ENCODE measurements around the gene SAPCD1.
"Not testable (repeated sequence)": the region's sequence is repeated elsewhere in the genome, so short reads cannot be mapped to it uniquely, and the experiment has no call there.

The SAPCD1 gene

DNA sequence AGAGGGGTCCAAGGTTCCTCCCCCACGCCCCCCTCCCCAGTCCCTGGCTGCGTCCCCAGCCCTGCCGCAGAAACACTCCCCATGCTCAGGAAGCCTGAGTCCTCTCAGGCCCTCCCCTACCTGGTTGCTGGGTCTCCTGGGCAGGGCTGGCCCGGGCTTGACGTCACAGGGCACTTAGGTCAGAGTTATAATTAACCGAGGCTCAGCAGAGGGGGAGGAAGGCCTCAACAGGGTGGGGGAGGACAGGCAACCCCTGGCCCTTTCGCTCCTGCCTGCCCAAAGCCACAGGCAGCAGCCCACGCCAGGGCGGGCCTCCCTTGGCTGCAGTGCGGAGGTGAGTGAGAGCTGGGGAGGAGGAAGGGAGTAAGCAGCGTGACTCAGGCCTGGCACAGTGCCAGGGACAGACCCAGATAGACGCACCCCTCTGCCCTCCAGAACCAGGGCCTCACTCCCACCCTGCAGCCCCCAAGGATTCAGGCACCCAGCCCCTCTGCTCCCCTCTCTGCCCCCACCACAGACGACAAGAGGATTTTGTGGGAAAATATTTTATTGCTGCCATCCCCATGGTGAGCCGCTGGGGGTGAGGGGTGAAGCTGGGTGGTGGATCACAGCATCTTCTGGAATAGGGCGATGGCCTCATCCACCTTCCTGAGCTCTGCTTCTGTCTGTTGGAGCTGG lies 14.7 kb downstream of the SAPCD1 start, which contains the start of gene VWA7:
Gene VWA7 (minus strand): TSS at position 340 of the 678 bp plus-strand sequence. CDS start 549 bp downstream, outside the sequence.
- DNase-seq (ENCODE audit: low read depth in 2 of 3, low spot score in 2 of 3): peak; percentile 64 to 77 (median 66)

DNA sequence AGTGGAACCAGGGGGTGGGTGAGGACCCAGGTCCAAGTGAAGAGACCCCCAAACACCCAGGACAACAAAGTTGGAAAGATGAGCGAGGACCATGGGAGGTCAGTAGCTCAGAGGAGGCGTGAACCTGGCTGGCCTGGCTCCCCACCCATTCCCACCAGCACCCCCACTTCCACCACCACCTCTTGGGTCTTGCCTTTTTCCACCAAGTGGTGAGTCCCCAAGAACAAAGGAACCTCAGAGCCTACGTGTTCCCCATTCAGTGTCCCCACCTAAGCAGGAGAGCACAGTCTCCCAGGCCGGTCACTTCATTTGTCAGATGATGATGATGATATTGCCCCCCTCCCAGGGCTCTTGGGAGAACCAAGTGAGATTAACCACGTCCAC lies 15.2 kb downstream of the SAPCD1 start:
- no peak for DNase-seq (ENCODE audit: low read depth in 2 of 3, low spot score in 2 of 3)

DNA sequence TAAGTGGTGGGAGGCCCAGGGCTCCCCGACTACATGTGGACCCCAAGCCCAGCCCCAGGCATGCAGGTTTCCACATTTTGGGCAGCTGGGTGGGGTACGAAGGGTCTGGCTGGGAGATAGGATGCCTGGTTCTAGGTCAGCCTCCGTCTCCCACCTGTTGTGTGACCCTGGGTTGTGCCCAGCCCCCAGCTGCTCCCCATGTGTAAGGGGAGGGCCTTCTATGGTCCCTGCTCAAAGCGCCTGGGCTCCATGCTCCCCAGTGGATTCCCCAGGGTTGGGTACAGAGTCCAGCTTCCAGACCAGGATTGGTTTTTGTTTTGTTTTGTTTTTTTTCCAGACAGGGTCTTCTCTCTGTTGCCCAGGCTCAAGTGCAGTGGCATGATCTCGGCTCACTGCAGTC lies 15.7 kb downstream of the SAPCD1 start:
- no peak for DNase-seq (ENCODE audit: low read depth in 2 of 3, low spot score in 2 of 3)

DNA sequence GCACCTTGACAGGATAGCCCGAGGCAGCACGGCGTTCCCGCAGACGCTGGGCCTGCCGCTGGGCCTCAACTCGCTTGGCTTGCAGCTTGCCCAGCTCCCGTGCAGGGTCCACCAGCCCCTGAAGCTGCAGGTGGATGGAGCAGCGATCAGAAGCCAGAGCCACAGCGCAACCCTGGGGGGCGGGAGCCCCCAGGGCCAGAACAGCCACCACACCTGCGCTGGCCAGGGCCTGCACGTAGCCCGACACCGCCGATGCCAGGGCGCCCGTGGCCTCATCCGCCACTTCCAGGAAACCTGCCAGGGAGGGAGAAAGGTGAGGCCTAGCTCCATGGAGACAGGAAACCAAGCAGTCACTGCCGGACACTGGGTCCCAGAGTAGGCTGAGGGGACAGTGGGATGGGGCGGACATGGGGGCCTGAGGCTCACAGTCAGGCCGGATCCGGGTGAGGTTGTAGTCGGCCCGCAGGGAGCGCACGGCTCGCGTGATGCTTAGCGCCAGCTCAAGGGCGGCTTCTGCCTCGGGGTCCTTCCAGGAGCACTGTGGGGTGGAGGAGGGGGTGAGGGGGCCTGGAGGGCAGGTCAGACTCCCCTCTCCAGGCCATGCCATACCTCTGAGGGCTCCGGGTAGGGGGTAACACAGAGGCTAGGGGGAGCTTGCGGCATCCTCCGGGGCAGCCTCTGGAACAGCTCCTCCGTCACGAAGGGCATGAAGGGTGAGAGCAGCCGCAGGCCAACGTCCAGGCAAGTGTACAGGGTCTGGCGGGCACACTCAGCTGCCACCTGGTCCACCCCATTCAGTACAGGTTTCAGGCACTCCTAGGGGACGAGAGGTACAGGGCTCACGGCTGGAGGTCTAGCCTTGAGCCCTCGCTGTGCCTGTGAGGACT lies 16.8 kb downstream of the SAPCD1 start:
- DNase-seq (ENCODE audit: low read depth in 2 of 3, low spot score in 2 of 3): no peak

DNA sequence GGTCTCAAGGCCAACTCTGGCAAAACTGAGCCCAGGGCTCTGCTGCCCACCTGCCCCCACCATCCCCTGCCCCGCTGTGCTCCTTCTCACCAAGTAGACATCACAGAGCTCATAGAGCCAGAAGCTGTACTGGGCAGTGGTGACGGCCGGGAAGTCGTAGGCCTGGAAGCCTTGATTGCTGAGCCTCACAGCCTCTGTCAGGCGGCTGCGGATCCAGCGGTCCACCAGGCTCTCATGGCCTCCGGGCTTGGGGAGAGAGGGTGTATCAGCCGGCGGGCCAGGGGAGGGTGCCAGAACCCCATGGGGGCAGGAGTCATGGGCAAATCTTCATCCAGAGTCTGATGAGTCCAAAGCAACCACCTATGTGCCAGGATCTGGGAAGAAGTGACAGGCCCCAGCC lies 17.5 kb downstream of the SAPCD1 start:
- no peak for DNase-seq (ENCODE audit: low read depth in 2 of 3, low spot score in 2 of 3)

DNA sequence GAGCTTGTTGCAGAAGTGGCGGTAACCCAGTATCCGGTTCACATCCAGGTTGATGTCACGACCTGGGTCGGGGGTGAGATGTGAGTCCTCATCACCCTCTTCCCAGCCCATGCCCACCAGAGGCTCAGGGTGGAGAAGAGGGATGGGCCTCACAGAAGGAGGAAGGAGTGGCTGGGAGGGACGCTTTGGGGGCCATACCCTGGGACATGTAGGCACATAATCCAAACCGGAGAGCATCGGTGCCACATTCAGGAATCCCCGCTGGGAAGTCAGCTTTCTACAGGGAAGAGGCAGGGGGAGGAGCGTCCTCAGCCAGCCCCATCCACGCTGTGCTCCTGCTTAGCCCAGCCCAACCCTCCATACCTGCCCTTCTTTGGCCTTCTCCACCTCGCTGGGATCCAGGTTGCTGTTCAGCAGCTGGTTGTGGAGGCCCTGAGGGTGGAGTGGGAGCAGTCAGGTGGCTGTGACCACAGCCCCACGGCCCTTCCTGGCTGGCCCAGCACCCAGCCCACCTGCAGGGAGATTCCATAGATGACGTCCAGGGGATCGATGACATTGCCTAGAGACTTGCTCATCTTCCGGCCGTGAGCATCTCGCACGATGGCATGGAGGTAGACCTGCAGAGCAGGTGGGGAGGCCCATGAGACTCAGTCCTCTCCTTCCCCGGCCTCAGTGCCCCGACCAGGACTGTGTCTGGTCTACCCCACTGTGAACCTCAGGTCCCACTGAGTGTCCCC lies 18.2 kb downstream of the SAPCD1 start:
- no peak for DNase-seq (ENCODE audit: low read depth in 2 of 3, low spot score in 2 of 3)

DNA sequence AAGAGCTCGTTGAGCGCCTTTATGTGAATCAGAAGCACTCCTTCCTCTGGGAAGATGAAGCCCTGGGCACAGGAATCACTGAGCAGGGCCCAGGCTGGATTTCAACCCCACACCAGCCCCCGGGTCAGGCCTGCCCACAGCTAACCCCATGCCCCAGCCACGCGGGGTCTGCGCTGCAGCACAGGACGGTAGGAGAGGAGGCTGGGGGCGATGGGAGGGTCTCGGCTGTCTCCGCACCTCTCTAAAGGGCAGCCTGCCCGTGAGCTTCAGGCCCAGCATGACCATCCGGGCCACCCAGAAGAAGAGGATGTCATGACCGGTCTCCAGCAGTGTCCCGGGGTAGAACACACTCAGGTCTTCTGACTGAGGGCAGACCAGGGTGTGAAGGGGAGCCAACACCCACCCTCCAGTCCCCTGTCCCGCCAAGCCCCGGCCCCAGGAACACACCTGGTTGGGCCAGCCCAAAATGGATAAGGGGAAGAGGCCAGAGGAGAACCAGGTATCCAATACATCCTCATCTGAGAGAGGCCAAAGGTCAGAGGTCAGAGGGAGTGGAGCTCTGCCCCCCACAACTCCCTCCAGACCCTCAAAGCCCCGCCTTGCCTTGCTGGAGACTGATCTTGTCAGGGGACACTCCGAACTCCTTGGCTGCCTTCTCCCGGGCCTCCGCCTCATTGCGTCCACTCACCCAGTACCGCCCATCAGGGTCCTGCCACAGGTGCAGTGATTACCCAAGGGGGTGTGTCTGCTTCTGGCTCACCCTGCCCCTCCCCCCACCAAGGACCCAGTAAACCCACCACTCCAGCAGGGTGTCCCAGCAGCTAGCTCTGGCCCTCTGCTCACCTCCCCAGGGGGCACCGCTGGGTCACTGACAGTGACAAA lies 19.0 kb downstream of the SAPCD1 start:
- DNase-seq (ENCODE audit: low read depth in 2 of 3, low spot score in 2 of 3): no peak

DNA sequence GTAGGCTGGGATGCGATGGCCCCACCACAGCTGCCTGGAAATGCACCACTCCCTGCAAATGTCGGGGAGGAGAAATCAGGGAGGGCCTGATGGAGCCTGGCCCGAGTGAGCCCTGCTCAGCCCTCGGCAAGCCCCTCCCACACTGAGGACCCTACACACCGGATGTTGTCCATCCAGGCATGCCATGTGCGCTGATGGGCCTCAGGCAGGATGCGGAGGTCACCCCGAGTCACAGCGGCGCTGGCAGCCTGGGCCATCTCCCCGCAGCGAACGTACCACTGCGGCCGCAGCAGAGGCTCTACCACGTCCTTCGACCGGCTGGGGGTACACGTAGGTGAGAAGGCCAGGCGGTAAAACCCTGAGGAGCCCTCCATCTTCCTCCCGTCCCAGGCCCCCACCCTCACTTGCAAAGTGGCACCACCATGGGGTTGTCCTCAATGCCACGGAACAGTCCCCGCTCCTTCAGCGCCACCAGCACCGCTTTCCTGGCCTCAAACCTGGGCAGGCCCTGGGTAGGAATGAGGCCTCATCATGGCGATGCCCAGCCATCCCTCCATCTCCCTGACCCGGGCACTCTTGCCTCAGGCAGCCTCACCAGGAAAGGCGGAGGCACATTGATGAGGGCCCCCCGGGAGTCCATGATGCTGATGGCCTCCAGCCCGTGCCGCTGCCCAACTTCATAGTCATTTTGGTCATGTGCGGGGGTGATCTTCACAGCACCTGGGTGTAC lies 19.8 kb downstream of the SAPCD1 start:
- DNase-seq (ENCODE audit: low read depth in 2 of 3, low spot score in 2 of 3): no peak

DNA sequence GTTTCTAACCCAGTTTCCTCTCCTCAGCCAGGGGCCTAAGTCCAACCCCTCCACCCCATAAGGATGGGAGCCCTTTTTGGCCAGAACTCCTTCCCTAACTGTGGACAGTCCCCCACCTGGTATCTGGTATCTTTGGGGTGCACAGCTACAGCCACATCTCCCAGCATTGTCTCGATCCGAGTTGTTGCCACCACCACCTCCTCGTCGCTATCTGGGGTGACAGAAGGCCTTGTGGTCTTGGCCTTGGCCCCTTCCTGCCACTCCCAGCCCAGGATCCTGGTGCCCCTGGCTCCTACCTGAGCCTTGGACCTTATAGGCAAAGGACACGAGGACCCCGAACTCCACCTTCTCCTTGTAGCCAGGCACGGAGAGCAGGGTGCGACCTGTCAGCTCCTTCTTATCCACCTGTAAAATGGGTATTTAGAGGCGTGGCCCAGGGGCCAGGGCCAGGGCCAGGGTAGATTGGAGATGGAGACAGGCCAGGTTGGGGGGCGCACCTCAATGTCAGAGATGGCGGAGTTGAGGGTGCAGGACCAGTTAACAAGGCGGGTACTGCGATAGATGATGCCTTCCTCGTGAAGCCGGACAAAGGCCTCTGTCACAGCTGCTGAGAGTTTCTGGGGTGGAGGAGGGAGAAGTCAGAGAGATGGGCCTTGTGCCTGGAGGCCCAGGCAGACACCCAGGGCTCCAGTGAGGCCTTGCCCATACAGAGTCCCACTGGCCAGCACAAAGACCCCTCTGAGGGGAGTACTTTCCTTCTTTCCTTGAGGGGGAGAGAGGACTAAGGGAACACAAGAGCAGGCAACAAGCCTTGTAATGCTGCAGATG lies 21.9 kb downstream of the SAPCD1 start:
- no peak for DNase-seq (ENCODE audit: low read depth in 2 of 3, low spot score in 2 of 3)

DNA sequence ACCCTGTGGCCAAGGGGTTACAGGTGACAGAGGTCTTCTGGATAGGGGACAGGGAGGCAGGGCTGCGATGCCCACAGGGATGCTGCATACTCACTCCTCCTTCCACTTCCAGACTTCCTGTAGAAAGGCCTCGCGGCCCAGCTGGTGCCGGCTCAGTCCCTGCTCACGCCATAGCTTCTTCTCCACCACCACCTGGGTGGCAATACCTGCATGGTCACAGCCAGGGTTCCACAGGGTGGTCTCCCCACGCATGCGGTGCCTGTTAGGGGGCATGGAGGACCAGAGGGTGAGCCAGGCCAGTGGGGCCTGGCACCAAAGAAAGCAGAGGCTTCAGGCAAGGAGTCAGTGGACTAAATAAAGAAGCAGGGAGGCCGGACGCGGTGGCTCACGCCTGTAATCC lies 23.0 kb downstream of the SAPCD1 start:
- no peak for DNase-seq (ENCODE audit: low read depth in 2 of 3, low spot score in 2 of 3)

DNA sequence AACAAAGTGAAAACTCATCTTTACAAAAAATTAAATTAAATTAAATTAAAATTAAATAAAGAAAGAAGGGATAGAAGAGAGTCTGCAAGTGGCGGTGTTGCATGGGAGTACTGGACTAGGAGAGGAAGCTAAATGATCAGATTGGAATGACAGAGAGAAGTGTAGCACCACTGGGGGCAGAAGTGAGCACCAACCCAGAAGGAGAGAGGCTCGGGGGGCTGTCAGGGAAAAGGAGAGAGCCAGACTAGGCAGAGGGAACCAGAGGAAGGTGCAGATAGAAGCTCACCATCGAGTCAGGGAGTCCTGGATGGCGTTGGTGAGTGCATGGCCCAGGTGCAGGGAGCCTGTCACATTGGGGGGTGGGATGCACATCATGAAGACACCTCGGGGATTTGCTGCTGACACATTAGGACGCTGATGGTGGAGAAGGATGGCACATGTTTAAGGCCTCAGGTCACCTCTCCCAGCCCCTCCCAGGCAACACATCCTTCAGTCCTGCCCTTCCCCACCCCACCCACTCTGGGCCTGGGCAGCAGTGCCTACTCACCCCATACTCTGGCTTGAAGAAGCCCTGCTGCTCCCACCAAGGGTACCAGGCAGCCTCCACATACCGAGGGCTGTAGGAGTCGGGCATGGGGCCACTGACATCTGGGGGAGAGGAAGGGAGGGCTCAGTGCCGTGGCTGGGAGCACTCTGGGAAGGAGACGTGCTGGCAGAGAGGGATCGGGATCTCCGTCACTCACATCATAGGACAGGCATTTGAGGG lies 29.1 kb downstream of the SAPCD1 start:
- no peak for DNase-seq (ENCODE audit: low read depth in 2 of 3, low spot score in 2 of 3)

DNA sequence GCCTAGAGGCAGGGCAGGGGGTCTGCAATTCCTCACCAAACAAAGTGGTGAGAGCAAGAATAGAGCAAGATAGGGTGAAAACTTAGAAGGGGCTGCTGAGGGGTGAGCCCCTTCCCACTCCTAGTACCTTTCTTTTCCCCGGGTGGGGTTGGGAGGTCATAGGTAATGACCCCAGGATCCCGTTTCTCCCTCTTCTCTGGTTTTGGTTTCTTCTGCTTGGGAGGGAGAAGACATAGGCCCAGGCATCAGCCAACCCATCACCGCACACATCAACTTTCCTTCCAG lies 29.6 kb downstream of the SAPCD1 start:
- DNase-seq (ENCODE audit: low read depth in 2 of 3, low spot score in 2 of 3): no peak

DNA sequence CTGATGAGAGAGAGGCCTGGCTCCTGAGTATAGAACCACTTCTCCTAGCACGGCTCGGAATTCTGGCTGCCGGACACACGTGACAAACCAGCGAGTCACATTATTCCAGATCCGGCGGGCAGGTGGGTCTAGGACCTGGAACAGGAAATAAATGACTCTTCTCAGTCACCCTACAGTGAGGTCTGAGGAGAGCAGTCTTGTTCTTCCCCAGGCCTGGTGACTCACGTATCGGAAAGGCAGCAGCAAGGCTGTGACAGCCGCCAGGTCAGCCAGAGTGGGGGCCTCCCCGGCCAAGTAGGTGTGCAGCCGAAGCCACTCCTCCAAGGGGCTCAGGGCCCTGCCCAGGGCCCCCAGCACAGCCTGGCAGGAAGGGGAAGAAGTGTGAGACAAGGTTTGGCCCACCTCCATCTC lies 30.3 kb downstream of the SAPCD1 start:
- no peak for DNase-seq (ENCODE audit: low read depth in 2 of 3, low spot score in 2 of 3)

DNA sequence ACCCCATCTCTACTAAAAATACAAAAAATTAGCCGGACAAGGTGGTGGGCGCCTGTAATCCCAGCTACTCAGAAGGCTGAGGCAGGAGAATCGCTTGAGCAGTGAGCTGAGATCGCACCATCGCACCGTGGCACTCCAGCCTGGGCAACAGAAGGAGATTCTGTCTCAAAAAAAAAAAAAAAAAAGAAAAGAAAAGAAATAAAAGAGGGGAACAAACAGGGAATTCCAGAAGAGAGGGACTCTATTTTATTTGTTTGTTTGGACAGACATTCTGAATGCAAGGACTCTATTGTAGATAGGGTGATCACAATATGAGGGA lies 31.4 kb downstream of the SAPCD1 start:
- DNase-seq (ENCODE audit: low read depth in 2 of 3, low spot score in 2 of 3): not testable (repeated sequence)

DNA sequence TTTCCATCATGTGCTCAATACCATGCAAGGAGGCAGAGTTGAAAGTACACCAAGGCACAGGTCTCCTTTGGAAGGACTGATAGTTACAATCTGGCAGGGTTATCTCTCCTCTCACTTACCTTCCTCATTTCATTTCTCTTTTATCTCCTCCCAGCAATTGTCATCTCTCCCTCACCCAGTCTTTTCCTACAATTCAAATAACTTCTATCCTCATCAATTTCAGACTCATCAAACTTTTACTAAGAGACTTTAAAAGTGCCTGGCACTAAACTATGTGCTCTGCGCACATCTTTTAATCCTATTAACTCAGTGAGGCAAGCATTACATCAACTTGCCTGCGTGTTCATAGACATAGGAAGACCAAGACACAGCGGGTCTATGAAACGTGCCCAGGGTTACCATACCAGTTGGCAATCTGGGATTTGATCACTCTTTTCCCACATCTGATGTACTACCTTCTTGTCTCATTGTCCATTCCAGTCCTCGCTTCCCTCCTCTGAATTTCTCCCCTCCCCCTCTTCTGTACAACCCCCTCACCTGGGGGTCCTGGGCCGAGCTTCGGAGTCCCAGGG lies 31.9 kb downstream of the SAPCD1 start:
- DNase-seq (ENCODE audit: low read depth in 2 of 3, low spot score in 2 of 3): no peak

DNA sequence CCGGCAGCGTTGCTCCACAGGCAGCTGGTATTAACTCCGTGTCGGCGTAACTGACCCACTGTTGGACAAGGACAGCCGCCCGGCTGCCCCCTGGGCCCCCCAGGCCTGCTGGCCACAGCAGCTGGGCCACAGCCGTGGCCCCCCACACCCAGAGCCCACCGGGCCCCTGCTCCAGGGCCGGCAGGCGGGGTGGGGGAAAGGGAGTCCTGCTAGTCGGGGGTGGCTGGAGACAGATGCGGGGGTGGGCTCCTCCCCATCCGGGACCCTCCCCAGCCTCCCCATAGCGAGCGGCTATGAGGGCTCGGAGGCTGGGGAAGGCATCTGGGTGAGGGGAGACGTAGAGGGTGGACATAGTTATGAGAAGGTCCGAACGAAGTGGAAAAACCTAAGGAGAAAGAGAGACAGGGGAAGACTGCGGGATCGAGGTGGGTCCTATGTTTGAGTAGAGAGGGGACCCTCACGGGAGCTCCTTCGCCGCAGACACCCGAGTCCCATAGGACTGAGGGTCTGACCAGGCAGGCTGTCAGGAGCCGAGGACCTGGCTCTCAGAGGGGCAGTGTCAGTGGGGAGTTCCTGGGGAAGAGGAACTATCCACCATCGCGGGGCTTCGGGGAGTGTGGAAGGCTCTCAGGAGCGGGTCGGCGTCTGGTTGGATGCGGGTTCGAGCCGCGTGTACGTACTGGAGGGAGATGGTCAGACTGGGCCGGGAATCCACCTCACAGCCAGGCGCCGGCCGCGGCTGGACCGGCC lies 32.6 kb downstream of the SAPCD1 start:
- DNase-seq (ENCODE audit: low read depth in 2 of 3, low spot score in 2 of 3): no peak

DNA sequence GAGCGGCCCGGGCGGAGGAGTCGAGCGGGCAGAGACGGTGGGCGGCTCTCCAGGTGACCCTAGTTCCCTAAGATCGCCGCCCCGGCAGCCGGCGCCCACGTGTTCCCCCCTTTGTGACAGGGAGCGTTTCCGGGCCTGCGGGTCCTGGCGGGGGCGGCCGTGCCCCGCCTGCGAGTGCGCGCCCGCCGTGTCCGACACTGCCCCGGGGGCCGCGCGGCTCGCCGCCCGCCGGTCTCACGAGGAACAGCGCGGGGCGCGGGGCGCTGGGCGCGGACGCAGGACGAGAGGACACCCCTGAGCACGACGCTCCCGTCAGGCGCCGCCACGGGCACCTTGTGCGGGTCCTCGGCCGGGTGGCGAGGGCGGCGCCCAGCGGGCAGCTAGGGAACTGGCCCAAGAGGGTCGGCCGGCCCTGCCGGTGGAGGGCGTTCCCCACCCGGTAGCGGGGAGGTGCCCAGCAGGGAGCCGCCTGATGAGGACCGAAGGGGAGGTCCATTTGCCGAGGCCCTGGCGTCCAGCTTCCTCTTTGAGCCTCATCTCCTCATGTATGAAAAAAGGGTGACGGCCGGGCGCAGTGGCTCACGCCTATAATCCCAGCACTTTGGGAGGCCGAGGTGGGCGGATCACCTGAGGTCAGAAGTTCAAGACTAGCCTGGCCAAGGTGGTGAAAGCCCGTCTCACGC lies 33.3 kb downstream of the SAPCD1 start, which contains the start of gene VARS1:
Gene VARS1 (minus strand): TSS at position 137 of the 683 bp plus-strand sequence. CDS start 535 bp downstream, outside the sequence.
- peak; percentile 68 to 74 (median 71) for DNase-seq (ENCODE audit: low read depth in 2 of 3, low spot score in 2 of 3)

Measured in activated CD8-positive, alpha-beta memory T cell treated with anti-CD3 and anti-CD28 coated beads for 48 hours (primary cell).